ENCODE results near the gene SLC2A3.

DNA sequence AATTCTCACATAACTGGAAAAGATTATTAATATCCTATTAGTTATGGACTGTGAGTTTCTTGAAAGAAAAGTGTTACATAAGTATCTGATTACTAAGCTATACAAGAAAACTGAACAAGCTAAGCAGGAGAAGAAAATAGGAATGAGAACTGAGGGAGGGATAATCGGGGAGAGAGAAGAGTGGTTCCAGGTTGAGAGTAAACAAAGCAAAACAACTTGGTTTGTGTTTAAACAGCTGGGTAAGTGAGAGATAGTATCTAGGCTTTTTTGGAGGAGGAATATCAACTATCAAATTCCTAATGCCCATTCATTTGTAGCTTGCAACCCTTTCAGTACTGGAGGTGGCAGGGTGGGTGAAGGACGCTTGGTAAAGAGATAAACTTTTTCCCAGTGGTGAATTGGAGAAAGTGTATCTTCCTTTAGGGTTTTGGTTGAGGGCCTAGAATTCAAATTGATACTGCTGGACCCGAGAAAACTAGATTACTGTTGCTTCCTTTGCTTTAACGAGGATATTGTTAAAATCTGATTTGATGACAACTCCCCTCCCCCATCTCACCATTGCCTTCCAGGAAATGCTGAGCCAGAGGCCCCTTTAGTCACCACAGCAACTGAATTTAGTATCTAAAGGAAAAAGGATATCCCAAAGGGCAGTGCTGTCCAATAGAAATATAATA is 2.0 kb upstream of the SLC2A3 start:
- TF ChIP-seq, protein P1, sequence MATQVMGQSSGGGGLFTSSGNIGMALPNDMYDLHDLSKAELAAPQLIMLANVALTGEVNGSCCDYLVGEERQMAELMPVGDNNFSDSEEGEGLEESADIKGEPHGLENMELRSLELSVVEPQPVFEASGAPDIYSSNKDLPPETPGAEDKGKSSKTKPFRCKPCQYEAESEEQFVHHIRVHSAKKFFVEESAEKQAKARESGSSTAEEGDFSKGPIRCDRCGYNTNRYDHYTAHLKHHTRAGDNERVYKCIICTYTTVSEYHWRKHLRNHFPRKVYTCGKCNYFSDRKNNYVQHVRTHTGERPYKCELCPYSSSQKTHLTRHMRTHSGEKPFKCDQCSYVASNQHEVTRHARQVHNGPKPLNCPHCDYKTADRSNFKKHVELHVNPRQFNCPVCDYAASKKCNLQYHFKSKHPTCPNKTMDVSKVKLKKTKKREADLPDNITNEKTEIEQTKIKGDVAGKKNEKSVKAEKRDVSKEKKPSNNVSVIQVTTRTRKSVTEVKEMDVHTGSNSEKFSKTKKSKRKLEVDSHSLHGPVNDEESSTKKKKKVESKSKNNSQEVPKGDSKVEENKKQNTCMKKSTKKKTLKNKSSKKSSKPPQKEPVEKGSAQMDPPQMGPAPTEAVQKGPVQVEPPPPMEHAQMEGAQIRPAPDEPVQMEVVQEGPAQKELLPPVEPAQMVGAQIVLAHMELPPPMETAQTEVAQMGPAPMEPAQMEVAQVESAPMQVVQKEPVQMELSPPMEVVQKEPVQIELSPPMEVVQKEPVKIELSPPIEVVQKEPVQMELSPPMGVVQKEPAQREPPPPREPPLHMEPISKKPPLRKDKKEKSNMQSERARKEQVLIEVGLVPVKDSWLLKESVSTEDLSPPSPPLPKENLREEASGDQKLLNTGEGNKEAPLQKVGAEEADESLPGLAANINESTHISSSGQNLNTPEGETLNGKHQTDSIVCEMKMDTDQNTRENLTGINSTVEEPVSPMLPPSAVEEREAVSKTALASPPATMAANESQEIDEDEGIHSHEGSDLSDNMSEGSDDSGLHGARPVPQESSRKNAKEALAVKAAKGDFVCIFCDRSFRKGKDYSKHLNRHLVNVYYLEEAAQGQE (IDR thresholded peaks at IDR 0.05; ENCODE audit: borderline replicate concordance), result no peak
- TF ChIP-seq, protein P1 (CRISPR knock-in tag; IDR thresholded peaks at IDR 0.05; ENCODE audit: low read depth), result no peak
- TF ChIP-seq, protein P2, sequence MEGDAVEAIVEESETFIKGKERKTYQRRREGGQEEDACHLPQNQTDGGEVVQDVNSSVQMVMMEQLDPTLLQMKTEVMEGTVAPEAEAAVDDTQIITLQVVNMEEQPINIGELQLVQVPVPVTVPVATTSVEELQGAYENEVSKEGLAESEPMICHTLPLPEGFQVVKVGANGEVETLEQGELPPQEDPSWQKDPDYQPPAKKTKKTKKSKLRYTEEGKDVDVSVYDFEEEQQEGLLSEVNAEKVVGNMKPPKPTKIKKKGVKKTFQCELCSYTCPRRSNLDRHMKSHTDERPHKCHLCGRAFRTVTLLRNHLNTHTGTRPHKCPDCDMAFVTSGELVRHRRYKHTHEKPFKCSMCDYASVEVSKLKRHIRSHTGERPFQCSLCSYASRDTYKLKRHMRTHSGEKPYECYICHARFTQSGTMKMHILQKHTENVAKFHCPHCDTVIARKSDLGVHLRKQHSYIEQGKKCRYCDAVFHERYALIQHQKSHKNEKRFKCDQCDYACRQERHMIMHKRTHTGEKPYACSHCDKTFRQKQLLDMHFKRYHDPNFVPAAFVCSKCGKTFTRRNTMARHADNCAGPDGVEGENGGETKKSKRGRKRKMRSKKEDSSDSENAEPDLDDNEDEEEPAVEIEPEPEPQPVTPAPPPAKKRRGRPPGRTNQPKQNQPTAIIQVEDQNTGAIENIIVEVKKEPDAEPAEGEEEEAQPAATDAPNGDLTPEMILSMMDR (IDR thresholded peaks at IDR 0.05 in 2 of 3, conservative IDR thresholded peaks at IDR 0.05 in 1 of 3; ENCODE audit: insufficient read depth in 2 of 3, low read depth in 1 of 3, low read length in 3 of 3), result no peak
- TF ChIP-seq CBFB (CRISPR knock-in tag; IDR thresholded peaks at IDR 0.05) (no peak), FOXM1 (IDR thresholded peaks at IDR 0.05; ENCODE audit: low read depth) (0 out of 2 replicates have a peak, but pooled peaks have one; percentile 10), FOXM1 (CRISPR knock-in tag; IDR thresholded peaks at IDR 0.05; ENCODE audit: low read depth) (no peak), EZH2 (IDR thresholded peaks at IDR 0.05; ENCODE audit: borderline replicate concordance, low read depth, low read length) (no peak), SP1 (CRISPR knock-in tag; IDR thresholded peaks at IDR 0.05) (no peak), EP300 (IDR thresholded peaks at IDR 0.05; ENCODE audit: low read length) (peak; percentile 69; the same call in 1 of the 2 replicates)
- TF ChIP-seq, protein P3, sequence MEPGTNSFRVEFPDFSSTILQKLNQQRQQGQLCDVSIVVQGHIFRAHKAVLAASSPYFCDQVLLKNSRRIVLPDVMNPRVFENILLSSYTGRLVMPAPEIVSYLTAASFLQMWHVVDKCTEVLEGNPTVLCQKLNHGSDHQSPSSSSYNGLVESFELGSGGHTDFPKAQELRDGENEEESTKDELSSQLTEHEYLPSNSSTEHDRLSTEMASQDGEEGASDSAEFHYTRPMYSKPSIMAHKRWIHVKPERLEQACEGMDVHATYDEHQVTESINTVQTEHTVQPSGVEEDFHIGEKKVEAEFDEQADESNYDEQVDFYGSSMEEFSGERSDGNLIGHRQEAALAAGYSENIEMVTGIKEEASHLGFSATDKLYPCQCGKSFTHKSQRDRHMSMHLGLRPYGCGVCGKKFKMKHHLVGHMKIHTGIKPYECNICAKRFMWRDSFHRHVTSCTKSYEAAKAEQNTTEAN (CRISPR knock-in tag; IDR thresholded peaks at IDR 0.05), result no peak
- TF ChIP-seq, protein P4, sequence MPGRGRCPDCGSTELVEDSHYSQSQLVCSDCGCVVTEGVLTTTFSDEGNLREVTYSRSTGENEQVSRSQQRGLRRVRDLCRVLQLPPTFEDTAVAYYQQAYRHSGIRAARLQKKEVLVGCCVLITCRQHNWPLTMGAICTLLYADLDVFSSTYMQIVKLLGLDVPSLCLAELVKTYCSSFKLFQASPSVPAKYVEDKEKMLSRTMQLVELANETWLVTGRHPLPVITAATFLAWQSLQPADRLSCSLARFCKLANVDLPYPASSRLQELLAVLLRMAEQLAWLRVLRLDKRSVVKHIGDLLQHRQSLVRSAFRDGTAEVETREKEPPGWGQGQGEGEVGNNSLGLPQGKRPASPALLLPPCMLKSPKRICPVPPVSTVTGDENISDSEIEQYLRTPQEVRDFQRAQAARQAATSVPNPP (IDR thresholded peaks at IDR 0.05; ENCODE audit: borderline replicate concordance, insufficient read depth, insufficient read length), result no peak

All from K562 (cell line).